IPS-NIHi7 (cell line): ENCODE measurements around the gene MAP2K2.

Source experiments
- DNase-seq: peaks from one replicate; pipeline ENCODE4 v3.0.0; 2012; ENCODE audit warnings: mixed read lengths; ENCODE audit errors: extremely low spot score

Gene MAP2K2

DNA sequence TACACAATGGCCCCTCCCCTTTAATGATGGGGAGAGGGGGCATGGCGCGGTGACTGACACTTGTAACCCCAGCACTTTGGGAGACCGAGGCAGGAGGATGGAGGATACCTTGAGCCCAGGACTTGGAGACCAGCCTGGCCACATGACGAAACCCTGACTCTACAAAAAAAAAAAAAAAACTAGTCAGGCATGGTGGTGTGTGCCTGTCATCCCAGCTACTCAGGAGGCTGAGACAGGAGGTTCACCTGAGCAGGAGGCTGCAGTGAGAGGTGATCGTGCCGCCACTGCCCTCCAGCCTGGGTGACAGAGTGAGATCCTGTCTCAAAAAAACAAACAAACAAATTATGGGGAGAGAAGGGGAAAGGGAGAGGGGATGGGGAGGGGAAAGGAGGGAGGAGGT lies 43.4 kb downstream of the MAP2K2 start:
- DNase-seq, result no peak

DNA sequence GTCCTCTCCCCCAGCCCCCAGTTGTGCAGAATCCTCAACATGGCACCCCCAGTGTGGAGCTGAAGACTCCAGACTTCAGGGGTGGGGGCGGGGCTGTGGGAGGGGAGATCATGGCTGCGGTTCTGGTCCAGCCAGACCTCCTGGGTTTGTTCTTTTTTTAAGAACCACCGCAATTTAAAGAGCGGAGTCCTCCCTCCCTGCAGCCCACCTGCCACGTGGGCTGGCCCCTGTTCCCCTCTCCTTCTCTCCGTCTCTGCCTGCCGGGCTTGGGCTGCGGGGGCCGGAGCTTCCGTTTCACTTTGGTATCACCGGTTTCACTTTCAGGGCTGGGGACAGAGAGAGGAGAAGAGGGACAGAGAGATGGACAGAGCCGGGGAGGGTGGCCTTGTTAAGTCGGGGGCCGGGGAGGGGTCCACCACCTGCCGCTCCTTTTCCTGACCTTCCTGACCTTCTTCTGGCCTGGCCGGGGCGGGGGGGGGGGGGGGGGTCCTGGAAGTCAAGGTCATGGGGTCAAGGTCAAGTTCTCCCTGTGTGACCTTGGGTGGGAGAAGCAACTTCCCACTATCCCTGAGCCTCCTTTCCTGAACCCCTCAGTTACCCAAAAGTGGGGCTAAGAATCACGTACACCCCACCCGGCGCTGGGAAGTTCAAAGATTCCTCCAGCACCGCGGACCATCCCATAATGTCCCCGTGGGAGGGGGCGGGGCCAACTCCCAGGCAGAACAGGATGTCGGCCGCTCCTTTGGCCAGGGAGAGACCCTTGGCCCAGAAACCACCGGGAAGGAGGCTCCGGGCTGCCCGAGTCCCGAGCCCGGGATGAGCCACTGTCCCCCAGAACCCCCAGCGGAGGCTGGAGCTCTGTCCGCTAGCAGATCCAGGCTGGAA lies 45.9 kb downstream of the MAP2K2 start:
- no peak for DNase-seq

DNA sequence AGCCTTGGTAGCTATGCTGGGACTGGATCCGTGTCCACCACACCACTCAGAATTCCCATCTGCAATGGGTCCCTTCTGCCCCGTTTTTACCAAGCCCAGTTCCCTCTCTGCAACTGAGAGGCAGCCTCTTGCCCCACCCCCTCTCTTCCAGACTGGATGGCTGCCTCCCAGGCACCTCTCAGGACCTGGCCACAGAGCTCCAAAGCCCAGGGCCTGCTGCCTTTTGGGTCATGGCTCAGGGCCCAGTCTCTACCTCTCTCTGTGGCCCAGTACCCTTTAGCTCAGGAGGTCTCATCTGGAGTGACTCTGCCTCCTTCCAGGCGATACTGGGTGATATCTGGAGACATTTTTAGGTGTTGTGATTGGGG lies 46.9 kb downstream of the MAP2K2 start:
- DNase-seq, result no peak

DNA sequence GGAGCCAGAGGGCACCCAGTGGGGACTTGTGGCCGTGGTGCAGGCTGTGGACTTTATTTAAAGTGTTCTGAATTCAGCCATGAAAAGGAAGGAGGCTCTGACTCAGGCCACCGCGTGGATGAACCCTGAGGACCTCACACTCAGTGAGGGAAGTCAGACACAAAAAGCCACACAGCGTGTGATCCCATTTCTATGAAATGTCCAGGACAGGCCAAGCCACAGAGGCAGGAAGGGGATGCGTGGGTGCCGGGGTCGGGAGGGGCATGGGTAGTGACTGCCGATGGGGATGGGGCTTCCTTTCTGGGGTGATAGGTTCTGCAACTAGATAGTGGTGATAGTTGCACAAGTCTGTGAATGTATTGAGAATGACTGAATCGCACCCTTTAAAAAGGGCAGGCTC lies 48.5 kb downstream of the MAP2K2 start:
- DNase-seq, result no peak

DNA sequence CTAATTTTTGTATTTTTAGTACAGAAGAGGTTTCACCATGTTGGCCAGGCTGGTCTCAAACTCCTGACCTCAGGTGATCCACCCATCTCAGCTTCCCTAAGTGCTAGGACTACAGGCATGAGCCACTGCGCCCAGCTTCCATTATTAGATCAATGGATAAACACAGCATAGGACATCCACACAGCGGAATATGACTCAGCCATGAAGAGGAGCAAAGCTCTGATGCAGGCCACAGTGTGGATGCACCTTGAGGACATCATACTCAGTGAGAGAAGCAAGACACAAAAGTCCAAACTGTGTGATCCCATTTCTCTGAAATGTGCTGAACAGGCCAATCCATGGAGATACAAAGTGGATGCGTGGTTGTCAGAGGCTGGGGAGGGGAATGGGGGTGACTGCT lies 52.3 kb downstream of the MAP2K2 start:
- no peak for DNase-seq

DNA sequence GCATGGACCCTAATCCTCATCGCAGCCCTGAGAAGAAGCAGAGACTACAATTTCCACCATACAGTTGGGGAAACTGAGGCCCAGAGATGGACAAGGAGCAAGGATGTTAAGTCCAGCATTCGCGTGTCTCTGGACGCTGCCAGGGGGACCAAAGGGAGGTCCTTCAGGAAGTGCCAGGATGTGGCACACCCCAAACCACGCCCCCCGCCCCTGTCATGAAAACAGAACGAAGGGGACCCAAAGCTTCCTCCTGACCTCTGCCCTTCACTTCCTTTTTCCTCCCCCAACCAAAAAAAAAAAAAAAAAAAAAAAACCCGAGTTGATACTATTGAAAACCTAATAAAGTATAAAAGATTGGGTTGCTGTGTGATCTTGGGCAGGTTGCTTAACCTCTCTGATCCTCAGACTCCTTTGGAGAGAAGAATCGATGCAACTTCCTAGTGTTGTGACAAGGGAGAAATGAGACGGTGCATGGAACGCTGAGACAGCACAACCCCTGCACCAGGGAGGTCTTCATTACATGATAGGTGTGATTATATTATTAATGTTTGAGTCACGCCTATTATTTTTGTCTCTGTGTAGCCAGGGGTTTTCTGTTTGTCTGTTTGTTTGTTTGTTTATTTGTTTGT lies 54.5 kb downstream of the MAP2K2 start:
- DNase-seq, result no peak

DNA sequence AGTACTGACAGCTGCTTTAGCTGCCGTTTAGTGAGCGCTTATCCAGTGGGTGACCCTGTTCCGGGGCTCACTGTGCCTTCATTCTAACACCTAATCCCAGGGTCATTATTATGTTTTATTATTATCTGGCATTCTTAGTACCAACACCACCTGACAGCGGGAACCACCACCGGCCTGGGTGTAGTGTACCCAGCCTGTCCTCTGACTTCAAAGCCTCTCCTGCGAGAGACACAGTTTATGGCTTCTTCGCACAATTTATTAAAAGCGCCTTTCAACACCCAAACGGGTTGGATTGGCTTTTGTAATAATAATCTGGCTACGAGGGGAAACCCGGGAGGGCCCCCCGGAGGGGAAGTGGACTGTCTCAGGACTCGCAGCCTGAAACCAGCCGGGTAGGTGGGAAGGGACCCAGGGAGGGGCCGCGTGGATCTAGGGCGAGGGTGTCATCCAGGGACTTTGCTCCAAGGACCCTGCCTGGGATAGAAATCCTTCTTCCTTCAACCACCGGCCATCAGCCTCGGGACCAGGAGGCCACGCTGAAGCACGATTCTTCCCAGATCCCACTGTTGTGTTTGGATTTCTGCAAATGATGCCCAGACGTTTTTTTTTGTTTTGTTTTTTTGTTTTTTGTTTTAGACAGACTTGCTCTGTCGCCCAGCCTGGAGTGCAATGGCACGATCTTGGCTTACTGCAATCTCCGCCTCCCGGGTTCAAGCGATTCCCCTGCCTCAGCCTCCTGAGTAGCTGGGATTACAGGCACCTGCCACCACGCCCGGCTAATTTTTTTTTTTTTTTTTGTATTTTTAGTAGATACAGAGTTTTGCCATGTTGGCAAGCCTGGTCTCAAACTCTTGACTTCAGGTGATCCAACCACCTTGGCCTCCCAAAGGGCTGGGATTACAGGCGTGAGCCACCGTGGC lies 55.6 kb downstream of the MAP2K2 start:
- no peak for DNase-seq

DNA sequence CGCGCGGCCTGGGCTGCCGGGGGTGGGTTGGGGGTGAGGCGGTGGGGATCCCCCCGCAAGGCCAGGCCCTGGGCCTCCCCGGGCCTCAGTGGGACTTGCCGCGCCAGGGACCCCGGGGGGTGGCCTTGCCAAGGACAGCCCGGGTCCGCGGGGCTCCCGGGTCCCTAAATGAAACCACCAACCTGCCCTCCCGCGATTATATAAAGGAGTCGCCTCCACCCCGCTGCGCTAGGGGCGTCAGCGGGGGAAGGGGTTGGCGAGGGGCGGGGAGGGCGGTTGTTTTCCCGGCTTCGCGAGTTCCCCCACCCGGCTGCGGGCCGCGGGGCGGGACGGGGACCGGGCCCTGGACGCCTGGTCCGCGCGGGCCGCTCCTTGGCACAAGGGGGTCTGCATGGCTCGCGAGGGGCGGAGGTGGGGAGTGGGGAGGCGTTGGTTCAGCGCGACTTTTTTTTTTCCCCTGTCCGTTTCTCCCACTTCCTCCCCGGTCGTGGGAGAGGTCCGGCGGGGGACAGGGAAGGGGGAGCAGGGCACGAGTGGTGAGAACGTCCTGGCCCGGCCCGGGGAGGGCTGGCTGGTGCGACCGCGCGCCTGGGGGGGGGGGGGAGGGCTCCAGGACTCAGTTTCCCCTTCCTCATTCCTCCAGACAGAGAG lies 56.4 kb downstream of the MAP2K2 start:
- no peak for DNase-seq

DNA sequence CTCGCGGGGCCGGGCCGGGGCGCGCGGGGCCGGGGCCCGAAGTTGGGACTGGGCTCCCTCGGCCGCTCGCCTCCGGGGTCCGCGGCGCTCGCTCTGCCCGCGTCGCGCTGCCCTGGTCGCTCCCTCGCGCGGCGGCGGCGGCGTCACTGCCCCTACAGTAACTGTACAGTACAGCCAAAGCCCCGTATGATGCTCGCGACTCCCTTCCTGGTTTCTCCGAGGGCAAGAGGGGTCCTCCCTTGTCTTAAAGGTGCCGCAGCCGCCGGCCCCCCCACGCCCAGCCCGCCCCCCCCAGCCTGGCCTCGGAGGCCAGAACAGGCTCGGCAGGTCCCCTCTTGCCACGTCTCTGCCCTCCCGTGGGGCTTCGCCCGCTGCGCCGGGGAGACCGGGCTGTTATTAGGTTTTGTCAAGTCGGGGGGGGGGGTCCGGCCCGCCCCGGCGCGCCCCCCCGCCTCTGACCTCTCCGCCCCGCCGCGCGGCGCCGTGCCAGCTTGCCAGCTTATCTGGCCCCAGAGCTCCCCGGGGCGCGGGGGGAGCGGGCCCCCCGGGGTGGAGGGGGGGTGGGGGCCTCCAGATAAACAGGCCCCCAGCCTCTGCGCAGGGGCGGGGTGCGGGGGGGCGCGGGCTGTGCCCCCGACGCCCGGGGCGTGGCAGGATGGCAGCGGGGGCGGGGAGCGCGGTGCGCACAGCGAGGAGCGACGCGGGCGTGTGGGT lies 57.1 kb downstream of the MAP2K2 start, which contains the start of gene ZBTB7A:
TSS of gene ZBTB7A (minus strand) at position 218 of the 714 bp plus-strand sequence. CDS start 11,667 bp downstream, outside the sequence.
- peak; percentile 58 for DNase-seq

DNA sequence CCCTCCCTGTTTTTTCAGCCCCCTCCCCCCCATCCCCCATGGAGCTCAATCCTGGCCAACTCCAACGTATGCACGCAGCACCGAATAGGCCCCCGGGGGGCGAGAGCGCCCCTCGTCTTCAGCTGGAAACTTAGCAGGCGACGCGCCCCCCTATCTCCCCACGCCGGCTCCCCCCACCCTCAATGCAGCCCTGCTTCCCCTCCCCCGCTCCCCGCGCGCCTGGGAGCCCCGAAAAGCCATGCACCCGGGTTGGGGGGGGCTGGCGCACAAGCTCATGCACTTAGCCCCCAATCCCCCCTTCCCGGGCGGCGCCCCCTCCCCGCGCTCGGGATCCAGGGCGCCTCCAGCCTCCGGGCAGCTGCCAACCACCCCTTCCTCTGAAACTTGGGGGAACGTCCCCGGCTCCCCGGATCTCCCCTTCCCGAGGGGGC lies 57.7 kb downstream of the MAP2K2 start:
- no peak for DNase-seq

DNA sequence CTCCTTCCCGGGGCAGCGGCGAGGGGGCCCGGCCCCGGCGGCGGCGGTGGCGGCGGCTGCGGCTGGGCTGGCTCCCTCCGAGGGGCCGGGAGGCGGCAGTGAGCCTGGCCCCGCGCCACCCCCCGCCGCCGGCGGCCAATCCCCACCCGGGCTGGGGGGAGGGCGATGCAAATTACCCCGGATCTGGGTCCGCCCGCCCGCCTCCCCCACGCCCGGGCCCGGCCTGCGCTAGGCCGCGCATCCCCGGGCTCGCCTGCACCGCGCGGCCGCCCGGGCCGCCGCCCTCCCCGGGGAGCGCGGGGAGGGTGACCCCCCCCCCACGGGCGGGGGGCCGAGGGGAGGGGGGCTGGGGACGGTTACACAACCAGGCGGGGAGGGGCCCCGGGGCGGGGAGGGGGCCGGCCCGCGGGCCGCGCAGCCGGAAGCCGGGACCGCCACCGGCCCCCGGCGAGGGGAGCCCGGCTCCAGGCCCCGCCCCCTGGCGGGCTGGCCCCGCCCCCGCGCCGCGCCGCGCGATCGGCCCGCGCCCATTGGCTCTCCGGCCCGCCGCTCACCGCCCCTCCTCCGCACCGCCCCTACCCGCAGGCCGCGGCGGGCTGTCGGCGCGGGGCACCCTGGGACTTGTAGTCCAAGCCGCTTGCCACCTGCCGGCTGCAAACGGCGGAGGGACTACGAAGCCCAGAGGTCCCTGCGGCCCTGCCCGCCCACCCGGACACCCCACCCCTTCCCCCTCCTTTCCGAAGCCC lies 58.3 kb downstream of the MAP2K2 start:
- DNase-seq, result peak; percentile 99

DNA sequence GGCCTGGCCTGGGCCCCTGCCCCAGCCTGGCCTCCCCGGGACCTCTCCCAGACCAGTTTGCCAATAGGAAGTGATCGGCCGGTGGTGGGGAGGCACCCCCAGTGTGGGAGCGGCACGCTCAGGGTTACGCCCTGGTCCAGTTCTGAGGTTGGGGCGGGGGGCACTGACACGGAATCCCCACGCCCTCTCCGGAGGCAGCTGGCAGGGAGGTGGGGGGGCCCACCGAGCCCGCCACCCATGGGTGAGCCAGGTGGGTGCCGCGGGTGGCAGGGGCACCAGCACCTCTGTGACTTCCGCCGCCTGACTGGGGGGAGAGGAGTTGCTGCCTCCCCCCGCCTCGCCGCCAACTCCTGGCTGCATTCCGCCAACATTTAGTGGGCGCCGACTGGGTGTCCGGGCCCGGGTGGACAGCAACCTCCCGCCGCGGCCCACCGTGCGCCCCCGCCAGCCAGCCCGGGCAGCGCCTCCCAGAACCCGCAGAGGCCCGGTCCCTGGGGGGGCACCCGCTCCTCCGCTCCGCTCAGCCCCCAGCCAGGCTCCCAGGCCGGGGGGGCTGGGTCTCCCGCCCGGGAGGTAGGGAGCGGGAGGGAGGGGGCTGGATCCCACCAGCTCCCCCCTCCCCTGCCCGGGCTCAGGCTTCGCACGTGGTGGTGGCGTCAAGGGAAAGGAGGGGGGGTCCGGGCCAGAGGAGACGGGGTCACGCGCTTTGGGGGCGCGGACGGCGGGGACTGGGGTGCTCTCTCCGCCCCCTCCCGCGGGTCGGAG lies 59.2 kb downstream of the MAP2K2 start:
- DNase-seq, result no peak

DNA sequence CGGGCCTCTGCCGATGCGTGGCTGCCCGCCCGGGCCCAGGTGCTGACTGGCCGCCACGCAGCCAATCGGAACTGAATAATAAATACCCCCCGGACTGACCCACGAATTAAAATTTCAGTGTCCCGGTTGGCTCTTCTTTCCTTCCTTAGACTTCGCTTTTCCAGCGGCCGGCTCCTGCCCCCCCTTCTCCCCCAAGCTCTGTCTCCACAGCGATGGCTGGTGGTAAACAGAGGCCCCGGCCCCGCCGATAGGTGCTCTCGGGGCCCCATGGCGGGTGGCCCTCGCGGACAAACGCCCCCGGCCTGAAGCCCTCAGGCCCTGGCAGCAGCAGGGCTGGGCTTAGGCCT lies 59.8 kb downstream of the MAP2K2 start:
- no peak for DNase-seq

DNA sequence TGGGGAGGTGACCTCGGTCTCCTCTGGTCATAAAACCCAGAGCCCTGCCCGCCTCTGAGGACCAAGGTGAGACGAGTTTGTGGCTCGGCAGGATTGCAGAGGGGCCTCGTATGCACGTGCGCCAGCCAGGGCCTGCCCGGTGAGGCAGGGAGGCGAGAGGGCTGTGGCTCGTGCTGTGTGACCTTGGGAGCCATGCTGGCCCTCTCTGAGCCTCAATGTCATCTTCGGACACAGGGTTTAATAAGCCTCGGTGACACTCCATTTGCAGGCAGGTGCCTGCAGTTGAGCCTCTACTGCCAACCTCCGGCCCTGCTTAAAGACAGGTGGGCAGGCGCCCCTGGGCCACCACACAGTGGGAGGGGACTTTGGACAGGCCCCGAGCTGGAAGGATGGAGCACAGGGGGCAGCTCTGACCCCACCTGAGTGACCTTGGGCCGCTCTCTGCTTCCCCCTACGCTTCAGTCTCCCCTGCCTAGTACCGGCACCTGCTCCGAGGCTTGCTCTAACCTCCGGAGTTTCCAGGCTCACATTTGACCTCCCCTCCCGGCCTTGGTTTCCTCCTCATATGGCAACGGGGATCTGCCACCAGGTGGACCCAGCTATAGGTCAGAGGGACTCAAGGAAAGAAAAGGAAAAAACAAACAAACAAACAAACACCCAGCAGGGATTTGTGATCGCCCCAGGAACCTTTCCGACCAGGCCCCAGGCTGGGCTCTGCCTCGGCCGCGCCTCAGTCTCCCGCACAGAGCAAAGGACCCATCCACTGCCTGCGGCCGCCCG lies 60.4 kb downstream of the MAP2K2 start:
- no peak for DNase-seq

DNA sequence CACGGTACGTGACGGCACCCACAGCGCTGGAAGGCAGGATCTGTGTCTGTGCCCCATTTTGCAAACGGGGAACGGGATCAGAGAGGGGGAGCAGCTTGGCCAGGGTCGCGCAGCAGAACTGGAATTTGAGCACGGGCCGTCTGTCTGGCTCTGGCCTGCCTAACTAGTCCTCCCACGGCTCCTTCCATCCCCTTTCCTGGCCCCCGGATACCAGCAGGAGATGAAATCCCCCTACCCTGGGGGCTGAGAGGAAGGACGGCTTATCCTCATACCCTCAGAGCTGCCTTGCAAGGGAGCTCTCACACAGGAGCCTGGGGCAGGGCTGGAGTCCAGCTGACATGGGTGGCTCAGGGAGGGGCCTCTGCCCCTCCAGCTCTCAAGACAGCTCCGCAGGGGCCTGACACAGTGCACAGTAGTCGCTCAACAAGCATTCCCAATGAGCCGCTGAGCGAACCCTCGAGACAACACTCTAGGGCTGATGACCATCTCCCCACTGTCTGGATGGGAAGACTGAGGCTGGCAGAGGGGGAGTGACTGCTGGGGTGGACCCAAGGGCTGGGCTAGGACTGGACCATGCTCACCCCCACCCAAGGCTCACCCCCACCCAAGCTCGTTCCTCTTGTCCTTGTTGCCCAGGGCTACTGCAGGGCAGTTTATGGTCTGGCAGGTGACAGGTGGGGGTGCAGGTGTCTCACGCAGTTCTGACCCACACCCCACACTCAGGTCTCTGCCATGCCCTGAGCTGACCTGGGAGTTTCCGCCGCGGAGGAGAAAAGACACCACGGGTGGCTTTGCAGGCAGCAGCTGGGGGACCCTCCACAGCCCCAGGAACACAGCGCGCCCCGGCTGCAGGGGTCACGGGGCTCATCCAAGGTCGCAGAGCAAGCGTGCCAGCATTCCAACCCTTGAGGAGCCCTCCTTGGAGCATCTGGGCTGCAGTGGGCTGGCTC lies 61.2 kb downstream of the MAP2K2 start:
- no peak for DNase-seq

DNA sequence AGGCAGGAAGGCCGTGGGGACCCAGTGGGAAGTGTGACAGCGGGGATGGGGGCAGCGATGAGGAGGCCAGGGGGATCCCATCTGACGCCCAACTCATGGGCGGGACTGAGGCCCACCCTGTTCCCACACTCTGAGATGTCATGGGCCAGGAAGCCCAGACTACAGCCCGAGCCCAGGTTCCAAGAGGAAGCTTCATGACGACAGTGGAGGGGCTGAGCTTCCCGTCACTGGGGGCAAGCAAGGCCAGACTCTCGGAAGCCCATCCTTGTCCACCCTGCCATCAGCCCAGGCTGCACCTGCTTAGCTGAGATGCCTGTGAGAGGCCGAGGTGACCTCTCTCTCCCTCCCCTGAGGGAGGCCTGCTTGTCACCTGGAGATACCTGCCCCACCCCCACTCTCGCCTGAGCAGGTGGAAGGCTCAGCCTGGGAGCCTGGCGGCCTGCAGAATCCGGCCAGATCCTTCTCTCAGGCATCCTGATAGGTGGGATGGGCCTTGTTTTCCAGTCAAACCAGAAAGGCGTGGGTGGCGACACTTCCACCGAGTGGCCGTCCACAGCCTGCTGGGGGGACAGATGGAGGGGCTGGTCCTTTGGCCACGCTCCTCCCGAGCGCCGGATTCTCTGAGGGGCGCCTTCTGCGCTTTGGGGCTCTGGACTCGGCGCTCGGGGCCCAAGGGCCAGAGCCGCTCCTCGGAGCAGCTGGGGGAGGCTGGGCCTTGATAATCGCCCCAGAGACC lies 62.1 kb downstream of the MAP2K2 start:
- DNase-seq, result no peak

DNA sequence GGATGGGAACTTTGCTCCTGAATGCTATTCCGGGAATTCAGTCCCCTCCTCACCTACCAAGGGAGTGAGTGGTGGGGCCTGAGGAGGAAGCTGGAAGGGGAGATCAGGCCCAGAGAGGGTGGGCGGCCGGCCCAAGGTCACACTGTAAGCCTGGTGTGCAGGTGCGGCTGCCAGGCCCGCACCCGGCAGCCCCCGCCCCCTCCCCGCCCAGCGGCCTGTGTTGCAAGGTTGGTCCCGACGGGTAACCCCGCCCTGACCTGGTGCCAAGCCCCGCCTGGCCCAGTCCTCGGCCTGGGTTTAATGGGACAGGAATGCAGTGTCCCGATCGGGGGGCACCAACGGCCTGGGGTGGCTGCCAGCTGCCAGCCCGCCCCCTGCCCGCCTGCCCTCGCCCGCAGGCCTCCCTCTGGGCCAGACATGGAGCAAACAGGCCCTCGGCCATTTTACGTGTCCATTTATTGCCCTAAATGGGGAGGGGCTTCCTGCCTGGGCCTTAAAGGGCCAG lies 62.7 kb downstream of the MAP2K2 start:
- DNase-seq, result no peak
